Lung (tissue), 13 donors: ENCODE data around the gene SH3PXD2A. TPM values are rescaled to one million over a fixed set of nuclear protein-coding genes. Genes with fewer than 3 reads are reported as not detected.

Source experiments
- ATAC-seq: fragments of 200-7000 bp; cut with Tn5 transposase; one replicate; pipeline ENCODE4 v1.9.1; 2020; ENCODE audit warnings: moderate number of reproducible peaks; ENCODE audit not compliant: insufficient read depth, low FRiP score
- DNase-seq, 3 donors: peaks; one replicate each; pipeline ENCODE4 v3.0.0-alpha.2; 2013 to 2017
- H3K27ac ChIP-seq, 2 donors: one replicate each; pipeline ENCODE4 v1.5.1; 2013; ENCODE audit warnings: mild to moderate bottlenecking in 2 of 2, moderate library complexity in 2 of 2, control low read depth in 1 of 2, inconsistent platforms in 1 of 2, low read depth in 1 of 2, low read length in 1 of 2
- H3K27me3 ChIP-seq, 3 donors: one replicate each; pipeline ENCODE4 v1.5.1; 2013; ENCODE audit warnings: low read length in 2 of 3; ENCODE audit not compliant: control insufficient read depth in 3 of 3, insufficient read depth in 3 of 3
- H3K36me3 ChIP-seq, 4 donors: one replicate each; pipeline ENCODE4 v1.5.1; 2013; ENCODE audit warnings: low read length in 4 of 4, mild to moderate bottlenecking in 1 of 4, moderate library complexity in 1 of 4; ENCODE audit not compliant: control insufficient read depth in 4 of 4, insufficient read depth in 4 of 4
- H3K4me1 ChIP-seq, 5 donors: one replicate each; pipeline ENCODE4 v1.5.1; 2013; ENCODE audit warnings: low read length in 5 of 5, mild to moderate bottlenecking in 2 of 5, moderate library complexity in 1 of 5; ENCODE audit not compliant: control insufficient read depth in 5 of 5, insufficient read depth in 5 of 5
- H3K4me3 ChIP-seq: one replicate; pipeline ENCODE4 v1.5.1; 2013; ENCODE audit warnings: mild to moderate bottlenecking, control low read depth, moderate library complexity
- H3K9ac ChIP-seq, 2 donors: one replicate each; pipeline ENCODE4 v1.5.1; 2013; ENCODE audit warnings: low read length in 2 of 2, control low read depth in 1 of 2; ENCODE audit not compliant: insufficient read depth in 1 of 2
- H3K9me3 ChIP-seq, 4 donors: one replicate each; pipeline ENCODE4 v1.5.1; 2013; ENCODE audit warnings: low read length in 3 of 4, mild to moderate bottlenecking in 1 of 4, moderate library complexity in 1 of 4; ENCODE audit not compliant: control insufficient read depth in 4 of 4, insufficient read depth in 3 of 4
- WGBS, 2 donors: extraction: QIAGEN DNeasy Blood & Tissue Kit; methylation state at CpG; one replicate each; pipeline ENCODE4 v1.1.7; 2013; 5-methylcytosine and 5-hydroxymethylcytosine counted together
- polyA plus RNA-seq, 2 donors: library from polyadenylated mRNA; stranded (reverse); fragments of 200-250 nt; gene quantifications; one replicate each; pipeline ENCODE4 v1.2.1, GENCODE V29; 2013
- small RNA-seq: library from RNA; depleted of rRNA; stranded (forward); fragments of <200 nt; gene quantifications from one replicate; pipeline ENCODE3, GENCODE V24; 2014; ENCODE audit warnings: low replicate concordance
- total RNA-seq, 2 donors: library from RNA; depleted of rRNA in 1 of 2; stranded (reverse); fragments of >200 nt in 1 of 2; gene quantifications; one replicate each; pipeline ENCODE4 v1.2.1, GENCODE V29; 2014 to 2021
- TF ChIP-seq, protein P1 (sequence below): IDR thresholded peaks from 2 replicates; pipeline ENCODE4 v1.5.1; 2012; ENCODE audit warnings: mild to moderate bottlenecking; ENCODE audit errors: control extremely low read depth, extremely low read depth
- donor health status: control.
- donor health status: control.
- donor health status: Bipolar disorder and iron deficiency.
- donor health status: healthy.
- donor health status: DM: yes; HTN: yes; CAD: no.

Gene SH3PXD2A
- total and polyA plus RNA-seq, 4 donors, result 9.9 to 53.2 (median 29.2) TPM

DNA sequence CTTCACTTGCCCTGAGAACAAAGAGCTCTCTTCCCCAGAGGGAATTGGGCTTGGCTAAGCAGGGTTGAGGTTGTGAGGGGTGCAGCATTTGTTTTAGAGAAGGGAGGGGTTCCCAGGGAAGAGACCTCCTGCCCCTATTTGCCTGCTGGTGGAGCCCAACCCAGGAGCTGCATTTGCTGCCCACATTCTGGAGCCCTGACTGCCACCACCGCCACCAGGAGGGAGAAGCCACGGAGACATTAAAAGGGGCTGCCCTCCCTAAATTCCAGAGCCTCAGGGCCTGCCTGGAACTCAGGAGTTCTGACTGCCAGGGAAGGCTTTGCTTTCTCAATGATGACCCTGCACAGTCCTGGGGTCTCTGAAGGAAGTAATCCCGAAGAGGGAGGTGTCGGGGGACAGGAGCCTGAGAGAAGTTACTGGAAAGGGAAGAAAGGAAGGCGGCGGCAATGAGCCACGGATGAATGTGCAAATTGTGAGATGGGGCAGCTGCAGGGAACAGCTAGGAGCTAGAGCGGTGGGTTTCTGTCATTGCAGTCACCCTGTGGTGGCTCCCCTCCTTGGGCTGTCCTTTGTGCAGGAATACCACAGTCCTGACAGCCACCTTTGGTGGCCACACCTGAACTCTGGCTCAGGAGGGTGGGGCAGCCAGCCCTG is 310.6 kb downstream of the SH3PXD2A start:
- peaks cover 0 to 3% (median 0%) of the 10 kb centered on the region in 4 donors for H3K9me3 ChIP-seq
- DNase-seq (no peak), ATAC-seq (no peak)
- no peaks in the 10 kb centered on the region for H3K27me3 ChIP-seq
- H3K9ac ChIP-seq, result no peak overlapping the region
- H3K36me3 ChIP-seq, result no peaks in the 10 kb centered on the region
- peaks cover 0 to 19% (median 2%) of the 10 kb centered on the region in 5 donors for H3K4me1 ChIP-seq
- TF ChIP-seq, protein P1, sequence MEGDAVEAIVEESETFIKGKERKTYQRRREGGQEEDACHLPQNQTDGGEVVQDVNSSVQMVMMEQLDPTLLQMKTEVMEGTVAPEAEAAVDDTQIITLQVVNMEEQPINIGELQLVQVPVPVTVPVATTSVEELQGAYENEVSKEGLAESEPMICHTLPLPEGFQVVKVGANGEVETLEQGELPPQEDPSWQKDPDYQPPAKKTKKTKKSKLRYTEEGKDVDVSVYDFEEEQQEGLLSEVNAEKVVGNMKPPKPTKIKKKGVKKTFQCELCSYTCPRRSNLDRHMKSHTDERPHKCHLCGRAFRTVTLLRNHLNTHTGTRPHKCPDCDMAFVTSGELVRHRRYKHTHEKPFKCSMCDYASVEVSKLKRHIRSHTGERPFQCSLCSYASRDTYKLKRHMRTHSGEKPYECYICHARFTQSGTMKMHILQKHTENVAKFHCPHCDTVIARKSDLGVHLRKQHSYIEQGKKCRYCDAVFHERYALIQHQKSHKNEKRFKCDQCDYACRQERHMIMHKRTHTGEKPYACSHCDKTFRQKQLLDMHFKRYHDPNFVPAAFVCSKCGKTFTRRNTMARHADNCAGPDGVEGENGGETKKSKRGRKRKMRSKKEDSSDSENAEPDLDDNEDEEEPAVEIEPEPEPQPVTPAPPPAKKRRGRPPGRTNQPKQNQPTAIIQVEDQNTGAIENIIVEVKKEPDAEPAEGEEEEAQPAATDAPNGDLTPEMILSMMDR, result no peak
- WGBS, 2 donors, result 84 to 92% methylated on average over 8 of the region's 8 CpGs
- H3K4me3 ChIP-seq, result no peak overlapping the region
- no peak overlapping the region for H3K27ac ChIP-seq

Small RNA genes within 50 kb of the gene (small RNA-seq; reads per million reads assigned to genes)
- not detected for gene RF00019

Other genes with a start within 250 kb of the SH3PXD2A start
- gene STN1, start 62.6 kb upstream of the SH3PXD2A start, total RNA-seq, result 10 to 100 TPM; 41.6 to 43.8 TPM
- 10 to 100 TPM; 26.5 to 36.5 TPM for gene STN1, start 62.6 kb upstream of the SH3PXD2A start, polyA plus RNA-seq
- 10 to 100 TPM; 41.5 to 86.4 TPM for gene SLK, start 111.6 kb upstream of the SH3PXD2A start, total RNA-seq
- gene SLK, start 111.6 kb upstream of the SH3PXD2A start, polyA plus RNA-seq, result 10 to 100 TPM; 13.3 to 21.0 TPM
- gene COL17A1, start 230.3 kb upstream of the SH3PXD2A start, total RNA-seq, result 1 to 10 TPM in 1 of 2 donors, under 1 TPM in 1; 0.92 to 2.2 TPM
- gene COL17A1, start 230.3 kb upstream of the SH3PXD2A start, polyA plus RNA-seq, result 1 to 10 TPM; 2.2 to 2.5 TPM